VCaP (cell line): Measurements from ENCODE around the gene AIFM2.

ENCODE experiments used
- H3K27ac ChIP-seq: fragments of 450-650 bp; 2 replicates; pipeline ENCODE4 v1.5.1; 2017
- TF ChIP-seq, protein P1 (sequence below): fragments of 450-650 bp; conservative IDR thresholded peaks from 2 replicates; pipeline ENCODE4 v1.5.1; 2017; ENCODE audit warnings: mild to moderate bottlenecking, moderate library complexity

Gene AIFM2

DNA sequence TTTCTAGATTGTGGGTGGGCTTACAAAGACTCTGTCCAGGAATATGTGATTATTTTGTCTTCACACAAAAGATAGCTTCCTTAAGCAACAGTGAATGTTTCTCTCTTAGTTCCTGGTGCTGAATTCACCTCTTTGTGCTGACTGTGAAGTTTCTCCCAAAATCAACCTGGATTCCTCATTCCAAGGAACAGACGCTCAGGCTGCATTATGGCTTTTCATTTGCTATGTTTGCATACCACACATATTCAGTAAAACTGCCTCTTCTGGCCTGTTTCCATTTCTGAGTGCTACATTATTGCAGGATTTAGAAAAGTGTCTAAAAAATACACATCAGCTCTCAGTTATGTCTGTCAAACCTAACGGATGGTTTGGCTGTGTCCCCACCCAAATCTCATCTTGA, 58.5 kb downstream of the AIFM2 start:
- TF ChIP-seq, protein P1, sequence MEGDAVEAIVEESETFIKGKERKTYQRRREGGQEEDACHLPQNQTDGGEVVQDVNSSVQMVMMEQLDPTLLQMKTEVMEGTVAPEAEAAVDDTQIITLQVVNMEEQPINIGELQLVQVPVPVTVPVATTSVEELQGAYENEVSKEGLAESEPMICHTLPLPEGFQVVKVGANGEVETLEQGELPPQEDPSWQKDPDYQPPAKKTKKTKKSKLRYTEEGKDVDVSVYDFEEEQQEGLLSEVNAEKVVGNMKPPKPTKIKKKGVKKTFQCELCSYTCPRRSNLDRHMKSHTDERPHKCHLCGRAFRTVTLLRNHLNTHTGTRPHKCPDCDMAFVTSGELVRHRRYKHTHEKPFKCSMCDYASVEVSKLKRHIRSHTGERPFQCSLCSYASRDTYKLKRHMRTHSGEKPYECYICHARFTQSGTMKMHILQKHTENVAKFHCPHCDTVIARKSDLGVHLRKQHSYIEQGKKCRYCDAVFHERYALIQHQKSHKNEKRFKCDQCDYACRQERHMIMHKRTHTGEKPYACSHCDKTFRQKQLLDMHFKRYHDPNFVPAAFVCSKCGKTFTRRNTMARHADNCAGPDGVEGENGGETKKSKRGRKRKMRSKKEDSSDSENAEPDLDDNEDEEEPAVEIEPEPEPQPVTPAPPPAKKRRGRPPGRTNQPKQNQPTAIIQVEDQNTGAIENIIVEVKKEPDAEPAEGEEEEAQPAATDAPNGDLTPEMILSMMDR: no peak
- H3K27ac ChIP-seq: no peak overlapping the region

GRCh38 chr10:70070834-70071233, 61.8 kb downstream of the AIFM2 start:
- no peak overlapping the region for H3K27ac ChIP-seq
- TF ChIP-seq, protein P1: no peak

DNA sequence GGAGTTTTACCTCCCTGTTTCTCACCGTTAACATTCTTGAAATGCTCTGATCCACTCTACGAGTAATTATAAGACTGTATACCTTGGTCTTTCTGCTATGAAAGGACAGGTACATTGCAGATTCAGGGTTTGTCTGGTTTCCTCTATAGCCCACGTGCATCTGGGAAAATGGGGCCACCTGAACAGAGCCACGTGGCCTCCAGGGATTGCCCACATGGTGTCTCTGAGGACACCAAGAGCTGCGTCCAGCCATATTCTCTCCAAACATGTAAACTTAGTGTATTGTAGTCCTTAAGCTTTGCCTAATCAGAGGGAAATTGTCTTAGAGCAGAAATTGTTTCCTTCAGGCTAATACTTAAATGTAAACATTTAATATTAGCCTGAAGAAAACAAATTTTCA, 63.3 kb downstream of the AIFM2 start:
- no peak overlapping the region for H3K27ac ChIP-seq
- TF ChIP-seq, protein P1: no peak

DNA sequence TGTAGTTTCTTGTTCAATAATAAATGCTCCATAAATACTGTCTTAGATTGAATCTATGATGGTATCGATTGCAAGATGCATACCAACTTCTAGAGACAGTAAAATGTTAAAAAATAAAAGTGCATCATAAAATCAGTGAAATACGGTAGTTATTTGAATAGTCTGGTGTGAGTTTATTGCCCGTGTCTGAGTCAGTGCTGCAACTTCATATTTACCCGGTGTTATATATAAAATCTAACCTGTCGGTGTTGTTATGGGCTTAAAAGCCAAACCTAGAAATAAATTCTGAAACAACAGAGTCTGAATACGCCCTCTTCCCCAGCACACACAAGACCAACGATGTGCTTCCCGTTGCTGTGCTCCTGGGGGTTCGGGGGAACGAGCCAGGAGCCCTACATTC, 63.7 kb downstream of the AIFM2 start:
- H3K27ac ChIP-seq: no peak overlapping the region
- TF ChIP-seq, protein P1: no peak

DNA sequence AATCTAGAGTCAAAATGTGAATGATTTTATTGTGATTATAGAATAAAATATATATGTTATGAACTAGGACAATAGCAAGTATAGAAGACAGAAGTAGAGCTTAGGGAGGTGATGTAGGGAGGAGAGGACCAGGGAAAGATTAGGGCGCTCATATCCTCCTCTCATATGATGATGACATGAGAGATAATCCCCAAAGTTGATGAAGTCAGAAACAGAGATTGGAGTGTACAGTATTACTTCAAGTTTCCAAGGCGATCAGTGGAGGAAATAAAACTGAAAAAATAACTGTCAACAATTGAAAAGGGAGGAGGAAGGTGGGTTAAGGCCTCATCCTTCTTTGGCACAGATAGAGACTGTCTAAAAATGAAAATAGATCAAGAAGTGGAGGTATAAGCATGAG, 65.0 kb downstream of the AIFM2 start:
- TF ChIP-seq, protein P1: no peak
- H3K27ac ChIP-seq: no peak overlapping the region

DNA sequence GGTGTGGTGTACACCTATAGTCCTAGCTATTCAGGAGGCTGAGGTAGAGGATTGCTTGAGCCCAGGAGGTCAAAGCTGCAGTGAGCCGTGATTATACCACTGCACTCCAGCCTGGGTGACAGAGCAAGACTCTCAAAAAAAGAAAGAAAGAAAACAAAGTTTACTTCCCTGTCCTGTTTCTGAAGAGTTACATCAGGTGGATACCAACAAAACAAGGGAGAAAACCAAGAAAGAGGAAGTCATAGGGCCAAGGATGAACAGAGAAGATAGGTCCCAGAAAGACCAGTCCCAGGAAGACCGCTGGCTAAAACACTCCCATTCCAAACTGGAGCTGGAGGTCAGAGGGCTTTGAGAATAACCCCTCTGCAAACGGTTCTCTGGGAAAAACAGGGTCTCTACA, 66.4 kb downstream of the AIFM2 start:
- TF ChIP-seq, protein P1: no peak
- H3K27ac ChIP-seq: no peak overlapping the region

DNA sequence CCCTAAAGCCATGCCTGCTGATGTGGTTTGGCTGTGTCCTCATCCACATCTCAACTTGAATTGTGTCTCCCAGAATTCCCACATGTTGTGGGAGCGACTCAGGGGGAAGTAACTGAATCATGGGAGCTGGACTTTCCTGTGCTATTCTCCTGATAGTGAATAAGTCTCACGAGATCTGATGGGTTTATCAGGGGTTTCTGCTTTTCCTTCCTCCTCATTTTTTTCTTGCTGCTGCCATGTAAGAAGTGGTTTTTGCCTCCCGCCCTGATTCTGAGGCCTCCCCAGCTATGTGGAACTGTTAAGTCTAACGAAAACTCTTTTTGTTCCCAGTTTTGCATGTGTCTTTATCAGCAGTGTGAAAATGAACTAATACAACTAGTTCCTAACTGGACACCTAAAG, 68.1 kb downstream of the AIFM2 start:
- TF ChIP-seq, protein P1: no peak
- no peak overlapping the region for H3K27ac ChIP-seq
